ENCODE measurements around the gene CCNY. TPM values are rescaled to one million over a fixed set of nuclear protein-coding genes. Genes with fewer than 3 reads are reported as not detected.
A peak's percentile ranks its signal among the peaks of the same experiment; 100 is the strongest.

CCNY gene
- total and polyA plus RNA-seq, 2 of the 4 experiments (the other 2 are of a cell fraction): 38.0 to 131 TPM

DNA sequence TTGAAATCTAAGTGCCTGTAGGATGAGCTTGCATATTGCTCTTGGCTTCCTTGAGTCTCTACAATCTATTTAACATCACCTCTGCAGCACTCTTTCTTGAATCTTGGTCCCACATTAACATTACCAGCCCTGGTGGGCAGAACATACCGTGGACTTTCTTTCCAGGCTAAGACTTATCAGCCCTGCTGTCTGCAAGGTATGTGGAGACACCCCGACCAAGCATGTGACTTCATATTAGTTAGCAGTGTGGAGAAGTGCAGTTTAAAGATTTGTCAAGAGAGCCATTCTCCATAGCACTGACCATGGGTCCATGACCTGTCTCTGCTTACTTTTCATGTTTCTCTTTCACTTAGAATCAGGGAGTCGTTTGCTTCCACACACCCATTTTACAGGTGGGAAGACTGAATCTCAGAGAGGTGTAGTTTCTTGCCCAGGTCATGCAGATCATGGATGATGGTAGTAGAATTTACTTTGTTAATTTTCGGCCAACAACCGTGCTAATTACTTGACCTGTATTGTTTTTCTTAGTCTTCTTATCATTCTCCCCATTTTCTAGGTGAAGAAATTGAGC is 6.0 kb downstream of the CCNY start:
- Histone ChIP-seq H3K23ac (ENCODE audit: low read depth, low read length) (0 out of 2 replicates have a peak overlapping the region, but pooled peaks have one; percentile 32), H2AK9ac (replicated peaks; ENCODE audit: low read depth, low read length, poor library complexity) (no peak overlapping the region), H4K91ac (ENCODE audit: insufficient read depth, low read depth, low read length) (no peak overlapping the region), H3K27ac (ENCODE audit: insufficient read depth, low read length) (no peak overlapping the region), H3K36me3 (ENCODE audit: control insufficient read depth, insufficient read depth, low read length) (no peaks in the 10 kb centered on the region; the same call in 1 of the 2 replicates), H3K4me2 (ENCODE audit: low read depth, low read length) (no peak overlapping the region), H3K4me3 (ENCODE audit: insufficient read depth, low read depth, low read length) (no peak overlapping the region), H3K27me3 (ENCODE audit: control insufficient read depth, insufficient read depth, low read length) (no peaks in the 10 kb centered on the region), H2AK5ac (ENCODE audit: low read depth, low read length) (no peak overlapping the region), H3K18ac (ENCODE audit: low read depth, low read length) (no peak overlapping the region), H4K8ac (ENCODE audit: low read depth in 2 of 2, low read length in 2 of 2) (no peak overlapping the region), H2BK15ac (ENCODE audit: low read depth, low read length) (no peak overlapping the region), H2AFZ (replicated peaks; ENCODE audit: low read length, poor library complexity) (no peak overlapping the region), H3K56ac (ENCODE audit: extremely low read depth, insufficient read depth, low read length) (no peak overlapping the region), H4K20me1 (ENCODE audit: insufficient read depth, low read length) (peaks cover 88% of the 10 kb centered on the region), H3K14ac (replicated peaks; ENCODE audit: low read depth, low read length) (no peak overlapping the region), H3K4ac (ENCODE audit: low read depth, low read length) (no peak overlapping the region), H4K5ac (ENCODE audit: low read depth, low read length) (no peak overlapping the region), H3K9ac (ENCODE audit: low read depth, low read length) (no peak overlapping the region), H2BK5ac (ENCODE audit: low read depth, low read length, poor library complexity, severe bottlenecking) (no peak overlapping the region), H3K79me1 (ENCODE audit: low read depth in 1 of 2, low read length in 2 of 2) (peaks cover 27 to 72% of the 10 kb centered on the region in 2 experiments), H3K4me1 (ENCODE audit: control insufficient read depth, insufficient read depth, low read length) (peaks cover 17% of the 10 kb centered on the region), H3K9me3 (ENCODE audit: control insufficient read depth, insufficient read depth, low read length) (no peaks in the 10 kb centered on the region), H2BK120ac (ENCODE audit: low read depth, low read length) (no peak overlapping the region), H3K9me1 (ENCODE audit: insufficient read depth, low read length) (peaks cover 28% of the 10 kb centered on the region), H2BK20ac (ENCODE audit: low read depth, low read length) (no peak overlapping the region)
- intact Hi-C loops (cut with micrococcal nuclease): no loop called here
- TF ChIP-seq, protein P1, sequence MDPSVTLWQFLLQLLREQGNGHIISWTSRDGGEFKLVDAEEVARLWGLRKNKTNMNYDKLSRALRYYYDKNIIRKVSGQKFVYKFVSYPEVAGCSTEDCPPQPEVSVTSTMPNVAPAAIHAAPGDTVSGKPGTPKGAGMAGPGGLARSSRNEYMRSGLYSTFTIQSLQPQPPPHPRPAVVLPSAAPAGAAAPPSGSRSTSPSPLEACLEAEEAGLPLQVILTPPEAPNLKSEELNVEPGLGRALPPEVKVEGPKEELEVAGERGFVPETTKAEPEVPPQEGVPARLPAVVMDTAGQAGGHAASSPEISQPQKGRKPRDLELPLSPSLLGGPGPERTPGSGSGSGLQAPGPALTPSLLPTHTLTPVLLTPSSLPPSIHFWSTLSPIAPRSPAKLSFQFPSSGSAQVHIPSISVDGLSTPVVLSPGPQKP (IDR thresholded peaks at IDR 0.05; ENCODE audit: borderline replicate concordance, low read depth, low read length): no peak
- no peak for TF ChIP-seq MAZ (IDR thresholded peaks at IDR 0.05; ENCODE audit: borderline replicate concordance, low read depth, low read length)
- no peak for TF ChIP-seq USF2 (IDR thresholded peaks at IDR 0.05; ENCODE audit: low read depth, low read length)
- no peak for TF ChIP-seq MAFK (IDR thresholded peaks at IDR 0.05; ENCODE audit: low read depth, low read length)
- no peak for TF ChIP-seq CHD1 (IDR thresholded peaks at IDR 0.05; ENCODE audit: low read depth, low read length)
- no peak for TF ChIP-seq BHLHE40 (IDR thresholded peaks at IDR 0.05; ENCODE audit: low read depth, low read length)
- no peak for TF ChIP-seq FOS (IDR thresholded peaks at IDR 0.05; ENCODE audit: low read depth, low read length)
- no peak for TF ChIP-seq CTCF (conservative IDR thresholded peaks at IDR 0.05; ENCODE audit: low read depth, low read length)
- no peak for TF ChIP-seq RFX5 (IDR thresholded peaks at IDR 0.05; ENCODE audit: low read depth, low read length)
- TF ChIP-seq POLR2A (IDR thresholded peaks at IDR 0.05; ENCODE audit: low read depth, low read length): no peak
- TF ChIP-seq RAD21 (IDR thresholded peaks at IDR 0.05; ENCODE audit: low read length): no peak
- TF ChIP-seq CEBPB (IDR thresholded peaks at IDR 0.05; ENCODE audit: low read depth, low read length): no peak
- no peak for TF ChIP-seq RCOR1 (IDR thresholded peaks at IDR 0.05; ENCODE audit: insufficient replicate concordance, low read length)
- TF ChIP-seq NFE2L2 (IDR thresholded peaks at IDR 0.05; ENCODE audit: low read depth, low read length): no peak
- no peak for TF ChIP-seq MXI1 (IDR thresholded peaks at IDR 0.05; ENCODE audit: borderline replicate concordance, low read depth, low read length)
- WGBS, 2 experiments (ENCODE audit: extremely low coverage in 2 of 2, insufficient read length in 1 of 2): no CpG with 5 or more reads among the region's 5 CpGs
- ChIA-PET POLR2A (ENCODE audit: unreplicated experiment) (no interaction called here), CTCF (no interaction called here)
- no TSS peak for BruUV-seq (replicated peaks)
- DNase-seq: no peak
- dilution Hi-C loops (cut with HindIII; ENCODE audit: low sequenced_read_pairs, unreplicated experiment): no loop called here
- in situ Hi-C loops (cut with MboI; ENCODE audit: low sequenced_read_pairs): no loop called here
- ATAC-seq (ENCODE audit: low read depth): no peak
